OCI-LY1 (cell line): Measurements from ENCODE around the gene MAML1.

ENCODE experiments used
- CTCF ChIP-seq: fragments of 200-600 bp; sonication (generic), shearing (Covaris generic); IDR thresholded peaks from 2 replicates; pipeline ENCODE4 v1.5.1; 2017; ENCODE audit warnings: mild to moderate bottlenecking, antibody characterized with exemption, low read length, moderate library complexity, mixed read lengths
- EZH2 ChIP-seq: fragments of 200-600 bp; sonication (generic), shearing (Covaris generic); IDR thresholded peaks from 2 replicates; pipeline ENCODE4 v1.8.0; 2017; ENCODE audit warnings: borderline replicate concordance, mixed run types, mild to moderate bottlenecking, antibody characterized with exemption, low read length, moderate library complexity, mixed read lengths

- TF ChIP-seq CTCF: no peak
- no peak for TF ChIP-seq EZH2
These were observed 46.0 kb downstream of the MAML1 start for GRCh38 chr5:179778591-179778990.
